ENCODE results near the gene CHSY1.
"Not testable (repeated sequence)": the region's sequence is repeated elsewhere in the genome, so short reads cannot be mapped to it uniquely, and the experiment has no call there.

CHSY1 gene

GRCh38 chr15:101244889-101245668 is 6.8 kb downstream of the CHSY1 start:
- no peak for DNase-seq

- DNase-seq: no peak
Measured at GRCh38 chr15:101244036-101244781, 7.6 kb downstream of the CHSY1 start.

GRCh38 chr15:101243420-101243819 is 8.4 kb downstream of the CHSY1 start:
- DNase-seq: no peak

GRCh38 chr15:101242999-101243336 is 8.9 kb downstream of the CHSY1 start:
- DNase-seq: no peak

GRCh38 chr15:101242160-101242998 is 9.5 kb downstream of the CHSY1 start:
- no peak for DNase-seq

GRCh38 chr15:101240358-101240757 is 11.5 kb downstream of the CHSY1 start:
- no peak for DNase-seq

GRCh38 chr15:101239724-101240136 is 12.1 kb downstream of the CHSY1 start:
- DNase-seq: no peak

GRCh38 chr15:101237251-101237650 is 14.6 kb downstream of the CHSY1 start:
- DNase-seq: no peak

GRCh38 chr15:101233651-101234280 is 18.1 kb downstream of the CHSY1 start:
- no peak for DNase-seq

GRCh38 chr15:101232677-101233076 is 19.2 kb downstream of the CHSY1 start:
- no peak for DNase-seq

GRCh38 chr15:101228313-101228712 is 23.5 kb downstream of the CHSY1 start:
- DNase-seq: no peak

GRCh38 chr15:101225658-101226057 is 26.2 kb downstream of the CHSY1 start:
- no peak for DNase-seq

- DNase-seq: no peak
Measured at GRCh38 chr15:101221902-101222301, 29.9 kb downstream of the CHSY1 start.

- no peak for DNase-seq
Measured at GRCh38 chr15:101220060-101220459, 31.8 kb downstream of the CHSY1 start.

GRCh38 chr15:101219441-101219840 is 32.4 kb downstream of the CHSY1 start:
- DNase-seq: no peak

- no peak for DNase-seq
Measured at GRCh38 chr15:101217446-101217845, 34.4 kb downstream of the CHSY1 start.

- no peak for DNase-seq
Measured at GRCh38 chr15:101216100-101216499, 35.7 kb downstream of the CHSY1 start.

- DNase-seq: no peak
Measured at GRCh38 chr15:101215681-101216080, 36.2 kb downstream of the CHSY1 start.

GRCh38 chr15:101214435-101215097 is 37.3 kb downstream of the CHSY1 start:
- DNase-seq: not testable (repeated sequence)

- no peak for DNase-seq
Measured at GRCh38 chr15:101213570-101213969, 38.3 kb downstream of the CHSY1 start.

- DNase-seq: no peak
Measured at GRCh38 chr15:101213147-101213546, 38.7 kb downstream of the CHSY1 start.

GRCh38 chr15:101211897-101212296 is 40.0 kb downstream of the CHSY1 start:
- no peak for DNase-seq

All from NCI-H82 (cell line).